Measurements from ENCODE around the gene SPATS2. TPM values are rescaled to one million over a fixed set of nuclear protein-coding genes. Genes with fewer than 3 reads are reported as not detected.

SPATS2 gene
- total and polyA plus RNA-seq, 7 donors, result 4.4 to 10.6 (median 9.1) TPM

GRCh38 chr12:49352351-49352750 lies 14.9 kb upstream of the SPATS2 start:
- Histone ChIP-seq H3K4me3 (no peak overlapping the region), H3K36me3 (ENCODE audit: insufficient read depth in 1 of 2, low read depth in 1 of 2) (no peaks in the 10 kb centered on the region), H3K27me3 (ENCODE audit: insufficient read depth in 3 of 3, low read length in 2 of 3) (peaks cover 0 to 51% (median 11%) of the 10 kb centered on the region in 3 donors), H3K4me1 (peaks cover 7% of the 10 kb centered on the region), H3K27ac (no peak overlapping the region), H3K9me3 (no peaks in the 10 kb centered on the region)
- TF ChIP-seq, protein P1, sequence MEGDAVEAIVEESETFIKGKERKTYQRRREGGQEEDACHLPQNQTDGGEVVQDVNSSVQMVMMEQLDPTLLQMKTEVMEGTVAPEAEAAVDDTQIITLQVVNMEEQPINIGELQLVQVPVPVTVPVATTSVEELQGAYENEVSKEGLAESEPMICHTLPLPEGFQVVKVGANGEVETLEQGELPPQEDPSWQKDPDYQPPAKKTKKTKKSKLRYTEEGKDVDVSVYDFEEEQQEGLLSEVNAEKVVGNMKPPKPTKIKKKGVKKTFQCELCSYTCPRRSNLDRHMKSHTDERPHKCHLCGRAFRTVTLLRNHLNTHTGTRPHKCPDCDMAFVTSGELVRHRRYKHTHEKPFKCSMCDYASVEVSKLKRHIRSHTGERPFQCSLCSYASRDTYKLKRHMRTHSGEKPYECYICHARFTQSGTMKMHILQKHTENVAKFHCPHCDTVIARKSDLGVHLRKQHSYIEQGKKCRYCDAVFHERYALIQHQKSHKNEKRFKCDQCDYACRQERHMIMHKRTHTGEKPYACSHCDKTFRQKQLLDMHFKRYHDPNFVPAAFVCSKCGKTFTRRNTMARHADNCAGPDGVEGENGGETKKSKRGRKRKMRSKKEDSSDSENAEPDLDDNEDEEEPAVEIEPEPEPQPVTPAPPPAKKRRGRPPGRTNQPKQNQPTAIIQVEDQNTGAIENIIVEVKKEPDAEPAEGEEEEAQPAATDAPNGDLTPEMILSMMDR (IDR thresholded peaks at IDR 0.05), result no peak
- no peak for DNase-seq
- 54 to 81% (median 68%) methylated on average over 2 of the region's 2 CpGs for WGBS, 3 donors
- no peak for ATAC-seq
- intact Hi-C loops (cut with DNase I), result no loop called here

GRCh38 chr12:49355913-49356312 lies 11.3 kb upstream of the SPATS2 start:
- Histone ChIP-seq H3K4me1 (peaks cover 4% of the 10 kb centered on the region), H3K4me3 (no peak overlapping the region), H3K36me3 (ENCODE audit: insufficient read depth in 1 of 2, low read depth in 1 of 2) (no peaks in the 10 kb centered on the region), H3K27me3 (ENCODE audit: insufficient read depth in 3 of 3, low read length in 2 of 3) (peaks cover 0 to 16% (median 0%) of the 10 kb centered on the region in 3 donors), H3K9me3 (no peaks in the 10 kb centered on the region), H3K27ac (no peak overlapping the region)
- TF ChIP-seq, protein P1 (IDR thresholded peaks at IDR 0.05), result no peak
- DNase-seq, result no peak
- 94 to 96% (median 96%) methylated on average over 10 of the region's 10 CpGs for WGBS, 3 donors
- ATAC-seq, result no peak
- intact Hi-C loops (cut with DNase I), result loop anchor here in 1 of 2 donors (5.0 kb wide), 1 partner anchor 226 kb away; no protein-coding TSS in a partner anchor

GRCh38 chr12:49357103-49357678 lies 10.1 kb upstream of the SPATS2 start:
- intact Hi-C loops (cut with DNase I), result loop anchor here in 1 of 2 donors (5.0 kb wide), 1 partner anchor 225 kb away; no protein-coding TSS in a partner anchor
- Histone ChIP-seq H3K4me1 (peaks cover 4% of the 10 kb centered on the region), H3K27ac (no peak overlapping the region), H3K27me3 (ENCODE audit: insufficient read depth in 3 of 3, low read length in 2 of 3) (peaks cover 0 to 4% (median 0%) of the 10 kb centered on the region in 3 donors), H3K4me3 (no peak overlapping the region), H3K9me3 (no peaks in the 10 kb centered on the region), H3K36me3 (ENCODE audit: insufficient read depth in 1 of 2, low read depth in 1 of 2) (no peaks in the 10 kb centered on the region)
- 12 to 14% (median 14%) methylated on average over 3 of the region's 3 CpGs for WGBS, 3 donors
- no peak for DNase-seq
- TF ChIP-seq, protein P1 (IDR thresholded peaks at IDR 0.05), result peak; percentile 34
- ATAC-seq, result no peak

DNA sequence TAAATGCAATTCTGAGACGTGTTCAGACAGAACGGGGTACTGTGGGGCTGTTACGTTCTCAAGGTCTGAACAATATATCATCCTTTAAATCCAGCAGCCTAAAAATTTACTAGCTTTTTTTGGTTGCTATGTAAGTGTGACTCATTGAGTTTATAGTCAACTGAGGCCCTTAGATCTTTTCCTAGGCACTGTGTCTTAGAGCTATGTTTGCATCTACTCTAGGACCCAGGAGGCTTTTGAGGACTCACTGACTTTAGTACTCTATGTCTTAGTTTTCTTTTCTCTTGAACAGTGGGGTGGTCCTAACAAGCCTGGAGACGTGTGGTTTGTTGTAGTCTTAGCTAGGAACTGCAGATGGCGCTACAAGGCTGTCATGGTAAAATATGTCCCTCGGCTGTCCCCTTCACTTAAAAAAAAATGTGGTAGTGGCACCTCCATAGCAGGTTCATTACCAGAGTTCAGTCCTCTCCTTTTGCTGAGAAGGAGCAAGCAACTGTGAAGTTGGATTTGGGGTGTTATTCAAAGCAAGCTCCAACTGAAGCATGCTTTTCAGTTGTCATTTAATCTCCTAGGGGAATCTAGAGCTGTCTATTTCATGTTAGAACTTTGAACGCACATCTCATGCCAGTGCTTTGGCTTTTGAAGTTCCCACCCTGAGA lies 8.7 kb upstream of the SPATS2 start:
- Histone ChIP-seq H3K4me1 (peaks cover 4% of the 10 kb centered on the region), H3K36me3 (ENCODE audit: insufficient read depth in 1 of 2, low read depth in 1 of 2) (no peaks in the 10 kb centered on the region), H3K27ac (no peak overlapping the region), H3K9me3 (no peaks in the 10 kb centered on the region), H3K4me3 (no peak overlapping the region), H3K27me3 (ENCODE audit: insufficient read depth in 3 of 3, low read length in 2 of 3) (peaks cover 0 to 4% (median 0%) of the 10 kb centered on the region in 3 donors)
- no peak for DNase-seq
- 14 to 18% (median 15%) methylated on average over 7 of the region's 7 CpGs for WGBS, 3 donors
- intact Hi-C loops (cut with DNase I), result loop anchor here (1.0 to 5.0 kb wide), 3 partner anchors 156 to 224 kb away; no protein-coding TSS in a partner anchor
- TF ChIP-seq, protein P1 (IDR thresholded peaks at IDR 0.05), result peak; percentile 79
- peak; percentile 74 to 98 (median 90) for ATAC-seq
